ENCODE results near the gene SLC8A3. TPM values are rescaled to one million over a fixed set of nuclear protein-coding genes. Genes with fewer than 3 reads are reported as not detected.

Gene SLC8A3
- total RNA-seq, 1 experiment from 2014 or later = 0.13 TPM

DNA sequence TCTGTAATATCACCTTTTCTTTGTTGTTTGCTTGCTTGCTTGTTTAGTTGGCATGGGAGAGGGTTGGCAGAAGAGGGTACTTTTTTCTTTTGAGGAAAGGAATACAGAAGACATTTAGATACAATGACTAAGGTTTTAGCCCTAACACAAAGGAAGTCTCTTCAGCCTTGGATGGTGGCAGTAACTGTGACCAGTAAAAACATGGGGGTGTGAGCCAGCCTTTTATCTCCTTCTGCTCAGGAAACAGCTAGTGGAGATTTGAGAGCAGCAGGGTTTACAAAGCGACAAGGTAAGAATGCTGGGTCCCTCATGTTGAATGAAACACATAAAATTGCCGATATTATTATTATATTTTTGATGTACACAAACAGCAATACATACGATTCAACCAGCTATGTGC is 40.4 kb downstream of the SLC8A3 start:
- Mint-ChIP-seq H3K4me3 (no peak overlapping the region; a peak in 1 of 5 replicates), H3K4me1 (peaks cover 9 to 14% of the 10 kb centered on the region in 2 experiments), H3K36me3 (ENCODE audit: insufficient read depth in 1 of 3, low read depth in 3 of 3) (no peaks in the 10 kb centered on the region), H3K27ac (no peak overlapping the region), H3K27me3 (ENCODE audit: low read depth) (no peaks in the 10 kb centered on the region), H3K9me3 (no peaks in the 10 kb centered on the region)
- Histone ChIP-seq H3K27me3 (ENCODE audit: insufficient read depth, low read length) (no peaks in the 10 kb centered on the region), H2BK5ac (ENCODE audit: insufficient read length, low read length) (no peak overlapping the region), H2BK120ac (ENCODE audit: low read depth, low read length, poor library complexity, severe bottlenecking) (no peak overlapping the region), H4K5ac (ENCODE audit: insufficient read length, low read depth, low read length) (no peak overlapping the region), H3K23ac (ENCODE audit: insufficient read length, low read depth, low read length) (no peak overlapping the region), H2BK20ac (ENCODE audit: low read depth, low read length, poor library complexity, severe bottlenecking) (no peak overlapping the region), H3K9ac (ENCODE audit: extremely low read depth, insufficient read length, low read length) (no peak overlapping the region), H3K4me2 (ENCODE audit: insufficient read depth, insufficient read length, low read length) (no peak overlapping the region), H4K8ac (replicated peaks; ENCODE audit: insufficient read length, low read depth, low read length) (no peak overlapping the region), H3K9me3 (ENCODE audit: control insufficient read depth, low read depth, low read length) (no peaks in the 10 kb centered on the region), H3K14ac (ENCODE audit: insufficient read depth, low read length) (no peak overlapping the region), H3K79me2 (ENCODE audit: insufficient read depth, low read length) (no peaks in the 10 kb centered on the region), H3K23me2 (ENCODE audit: insufficient read length, low read depth, low read length, poor library complexity, severe bottlenecking) (no peaks in the 10 kb centered on the region), H2BK15ac (ENCODE audit: low read depth, low read length) (no peak overlapping the region), H3K56ac (ENCODE audit: insufficient read length, low read depth, low read length) (no peak overlapping the region), H4K91ac (ENCODE audit: insufficient read length, low read depth, low read length) (no peak overlapping the region), H3T11ph (ENCODE audit: low read length) (no peak overlapping the region), H2BK12ac (ENCODE audit: insufficient read length, low read depth, low read length) (no peak overlapping the region), H2AK5ac (ENCODE audit: insufficient read length, low read length) (no peak overlapping the region), H2AFZ (ENCODE audit: low read length) (no peak overlapping the region), H3K79me1 (ENCODE audit: insufficient read depth, low read depth, low read length, poor library complexity, severe bottlenecking) (no peaks in the 10 kb centered on the region), H3K4me1 (ENCODE audit: insufficient read depth, low read length) (no peaks in the 10 kb centered on the region), H4K20me1 (ENCODE audit: control insufficient read depth, insufficient read depth, insufficient read length) (no peaks in the 10 kb centered on the region), H3K4ac (ENCODE audit: low read depth, low read length) (no peak overlapping the region), H3K18ac (ENCODE audit: insufficient read length, low read depth, low read length) (no peak overlapping the region), H3K27ac (ENCODE audit: insufficient read length, low read depth, low read length) (no peak overlapping the region)
- DNase-seq = no peak
- TF ChIP-seq, protein P1, sequence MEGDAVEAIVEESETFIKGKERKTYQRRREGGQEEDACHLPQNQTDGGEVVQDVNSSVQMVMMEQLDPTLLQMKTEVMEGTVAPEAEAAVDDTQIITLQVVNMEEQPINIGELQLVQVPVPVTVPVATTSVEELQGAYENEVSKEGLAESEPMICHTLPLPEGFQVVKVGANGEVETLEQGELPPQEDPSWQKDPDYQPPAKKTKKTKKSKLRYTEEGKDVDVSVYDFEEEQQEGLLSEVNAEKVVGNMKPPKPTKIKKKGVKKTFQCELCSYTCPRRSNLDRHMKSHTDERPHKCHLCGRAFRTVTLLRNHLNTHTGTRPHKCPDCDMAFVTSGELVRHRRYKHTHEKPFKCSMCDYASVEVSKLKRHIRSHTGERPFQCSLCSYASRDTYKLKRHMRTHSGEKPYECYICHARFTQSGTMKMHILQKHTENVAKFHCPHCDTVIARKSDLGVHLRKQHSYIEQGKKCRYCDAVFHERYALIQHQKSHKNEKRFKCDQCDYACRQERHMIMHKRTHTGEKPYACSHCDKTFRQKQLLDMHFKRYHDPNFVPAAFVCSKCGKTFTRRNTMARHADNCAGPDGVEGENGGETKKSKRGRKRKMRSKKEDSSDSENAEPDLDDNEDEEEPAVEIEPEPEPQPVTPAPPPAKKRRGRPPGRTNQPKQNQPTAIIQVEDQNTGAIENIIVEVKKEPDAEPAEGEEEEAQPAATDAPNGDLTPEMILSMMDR (conservative IDR thresholded peaks at IDR 0.05) = no peak
- WGBS (ENCODE audit: extremely low coverage, insufficient read length, low lambda C conversion rate) = no CpG with 5 or more reads among the region's 3 CpGs

All from H9 (cell line).